Endothelial cell of umbilical vein (primary cell): ENCODE results near the gene KIAA1217.

Experiments used
- EZH2 ChIP-seq: IDR thresholded peaks from 2 replicates; pipeline ENCODE4 v1.6.1; 2012; ENCODE audit warnings: borderline replicate concordance, low read depth, mild to moderate bottlenecking, moderate library complexity, low read length, inconsistent platforms; ENCODE audit not compliant: severe bottlenecking
- GATA2 ChIP-seq: IDR thresholded peaks from 2 replicates; pipeline ENCODE4 v1.7.0; 2011; ENCODE audit warnings: low read depth, mild to moderate bottlenecking, moderate library complexity, mixed read lengths, low read length; ENCODE audit not compliant: insufficient read length, insufficient read depth
- JUN ChIP-seq: IDR thresholded peaks from 2 replicates; pipeline ENCODE4 v1.6.1; 2011; ENCODE audit warnings: borderline replicate concordance, low read depth; ENCODE audit not compliant: insufficient read length, insufficient read depth
- MAX ChIP-seq: IDR thresholded peaks from 2 replicates; pipeline ENCODE4 v1.6.1; 2011; ENCODE audit not compliant: insufficient read depth, insufficient read length
- MYC ChIP-seq: IDR thresholded peaks from one replicate; pipeline ENCODE4 v1.6.1; 2011; ENCODE audit warnings: mild to moderate bottlenecking, low read depth, low read length
- POLR2A ChIP-seq: IDR thresholded peaks from 2 replicates; pipeline ENCODE4 v1.6.1; 2012; ENCODE audit warnings: low read depth, mild to moderate bottlenecking, control low read depth, low read length
- POLR2AphosphoS5 ChIP-seq: IDR thresholded peaks from 2 replicates; pipeline ENCODE4 v1.6.1; 2012; ENCODE audit warnings: low read depth, mild to moderate bottlenecking, control low read depth, low read length, moderate library complexity; ENCODE audit not compliant: insufficient read depth
- TF ChIP-seq, protein P1 (sequence below), 2 donors: IDR thresholded peaks; 1 replicate in 1 of 2; 2 replicates in 1 of 2; pipeline ENCODE4 v1.5.1; 2011; ENCODE audit warnings: low read length in 2 of 2, mild to moderate bottlenecking in 2 of 2, moderate library complexity in 2 of 2, control low read depth in 1 of 2, inconsistent platforms in 1 of 2, low read depth in 1 of 2; ENCODE audit not compliant: insufficient read depth in 1 of 2; ENCODE audit errors: extremely low read depth in 1 of 2

- TF ChIP-seq, protein P1, sequence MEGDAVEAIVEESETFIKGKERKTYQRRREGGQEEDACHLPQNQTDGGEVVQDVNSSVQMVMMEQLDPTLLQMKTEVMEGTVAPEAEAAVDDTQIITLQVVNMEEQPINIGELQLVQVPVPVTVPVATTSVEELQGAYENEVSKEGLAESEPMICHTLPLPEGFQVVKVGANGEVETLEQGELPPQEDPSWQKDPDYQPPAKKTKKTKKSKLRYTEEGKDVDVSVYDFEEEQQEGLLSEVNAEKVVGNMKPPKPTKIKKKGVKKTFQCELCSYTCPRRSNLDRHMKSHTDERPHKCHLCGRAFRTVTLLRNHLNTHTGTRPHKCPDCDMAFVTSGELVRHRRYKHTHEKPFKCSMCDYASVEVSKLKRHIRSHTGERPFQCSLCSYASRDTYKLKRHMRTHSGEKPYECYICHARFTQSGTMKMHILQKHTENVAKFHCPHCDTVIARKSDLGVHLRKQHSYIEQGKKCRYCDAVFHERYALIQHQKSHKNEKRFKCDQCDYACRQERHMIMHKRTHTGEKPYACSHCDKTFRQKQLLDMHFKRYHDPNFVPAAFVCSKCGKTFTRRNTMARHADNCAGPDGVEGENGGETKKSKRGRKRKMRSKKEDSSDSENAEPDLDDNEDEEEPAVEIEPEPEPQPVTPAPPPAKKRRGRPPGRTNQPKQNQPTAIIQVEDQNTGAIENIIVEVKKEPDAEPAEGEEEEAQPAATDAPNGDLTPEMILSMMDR (IDR thresholded peaks at IDR 0.05; ENCODE audit: extremely low read depth in 1 of 2, insufficient read depth in 1 of 2, low read depth in 1 of 2, low read length in 2 of 2): no peak
- TF ChIP-seq POLR2A (no peak), GATA2 (no peak), EZH2 (no peak), MAX (no peak), POLR2AphosphoS5 (no peak), MYC (no peak), JUN (no peak)
Measured at GRCh38 chr10:24341371-24341770, 132.4 kb downstream of the KIAA1217 start.
